CD4-positive, alpha-beta T cell (primary cell): ENCODE measurements around the gene SUFU. TPM values are rescaled to one million over a fixed set of nuclear protein-coding genes. Genes with fewer than 3 reads are reported as not detected.
A peak's percentile ranks its signal among the peaks of the same experiment; 100 is the strongest.

ENCODE experiments used
- ATAC-seq: fragments of 200-7000 bp; cut with Tn5 transposase; one replicate; pipeline ENCODE4 v1.10.0; 2022; ENCODE audit warnings: mild to moderate bottlenecking; ENCODE audit not compliant: poor library complexity
- CTCF ChIA-PET: fragments of 350-600 bp; sonication (Branson Sonifier 250); formaldehyde crosslinking; loops from one replicate; lab custom pipeline; 2021; ENCODE audit warnings: antibody characterized with exemption, inconsistent platforms; lab: Charles Lee
- POLR2A ChIA-PET: fragments of 350-600 bp; sonication (Branson Sonifier 250); formaldehyde crosslinking; loops from one replicate; lab custom pipeline; 2021; ENCODE audit warnings: antibody characterized with exemption, inconsistent platforms; lab: Charles Lee
- DNase-seq, 14 experiments: peaks; one replicate each; pipeline ENCODE4 v3.0.0-alpha.2; 2013 to 2020; ENCODE audit warnings: mixed read lengths in 2 of 14
- H3K27ac ChIP-seq, 2 donors: one replicate each; pipeline versions ENCODE4 v1.5.1 to v1.7.0; 2013; ENCODE audit warnings: low read length in 2 of 2, low read depth in 1 of 2, mild to moderate bottlenecking in 1 of 2
- H3K27me3 ChIP-seq, 2 experiments: 1 replicate in 1 of 2; 2 replicates in 1 of 2; pipeline versions ENCODE4 v1.6.1 to v1.7.0; 2013; ENCODE audit warnings: low read length in 2 of 2, control low read depth in 1 of 2, mild to moderate bottlenecking in 1 of 2, moderate library complexity in 1 of 2; ENCODE audit not compliant: insufficient read depth in 2 of 2, control insufficient read depth in 1 of 2
- H3K36me3 ChIP-seq: one replicate; pipeline ENCODE4 v1.6.1; 2013; ENCODE audit warnings: low read length, control low read depth; ENCODE audit not compliant: insufficient read depth
- H3K4me1 ChIP-seq: one replicate; pipeline ENCODE4 v1.6.1; 2013; ENCODE audit warnings: low read length, control low read depth; ENCODE audit not compliant: insufficient read depth
- H3K4me3 ChIP-seq: one replicate; pipeline ENCODE4 v1.5.1; 2013; ENCODE audit warnings: mild to moderate bottlenecking, low read length, moderate library complexity
- H3K9me3 ChIP-seq, 2 experiments: 1 replicate in 1 of 2; 2 replicates in 1 of 2; pipeline versions ENCODE4 v1.6.1 to v1.7.0; 2013; ENCODE audit warnings: low read length in 2 of 2, mild to moderate bottlenecking in 2 of 2, control low read depth in 1 of 2, moderate library complexity in 1 of 2; ENCODE audit not compliant: control insufficient read depth in 1 of 2, insufficient read depth in 1 of 2
- H3K27ac Mint-ChIP-seq: one replicate; pipeline ENCODE4 v1.8.0; 2020; ENCODE audit warnings: mixed read lengths
- H3K27me3 Mint-ChIP-seq: one replicate; pipeline ENCODE4 v1.8.0; 2021; ENCODE audit warnings: mixed read lengths
- H3K36me3 Mint-ChIP-seq: one replicate; pipeline ENCODE4 v1.8.0; 2021; ENCODE audit warnings: low read depth, mixed read lengths
- H3K4me1 Mint-ChIP-seq: one replicate; pipeline ENCODE4 v1.8.0; 2021; ENCODE audit warnings: low read depth, mixed read lengths
- H3K4me3 Mint-ChIP-seq: one replicate; pipeline ENCODE4 v1.8.0; 2020; ENCODE audit warnings: mild to moderate bottlenecking, mixed read lengths
- H3K9me3 Mint-ChIP-seq: one replicate; pipeline ENCODE4 v1.8.0; 2020; ENCODE audit warnings: mixed read lengths
- intact Hi-C, 2 experiments: fragments of 100-400 bp; cut with DNase I in 1 of 2; cut with micrococcal nuclease in 1 of 2; formaldehyde crosslinking; loops; one replicate each; pipeline versions ENCODE4 v1.15.1 to v1.9.0; 2023 to 2025; cut with DNase I, micrococcal nuclease
- total RNA-seq, 174 experiments: library from RNA in 2 of 174; stranded (reverse) in 2 of 174; gene quantifications; one replicate each; pipeline ENCODE4 v1.2.3 and lab custom pipeline; 2021 to 2026
- TF ChIP-seq, protein P1 (sequence below): fragments of 200-600 bp; IDR thresholded peaks from one replicate; pipeline ENCODE4 v1.8.0; 2022; ENCODE audit warnings: antibody characterized with exemption, mild to moderate bottlenecking

SUFU gene
- total RNA-seq, 2 experiments from 2014 or later = 6.7 to 7.3 TPM

DNA sequence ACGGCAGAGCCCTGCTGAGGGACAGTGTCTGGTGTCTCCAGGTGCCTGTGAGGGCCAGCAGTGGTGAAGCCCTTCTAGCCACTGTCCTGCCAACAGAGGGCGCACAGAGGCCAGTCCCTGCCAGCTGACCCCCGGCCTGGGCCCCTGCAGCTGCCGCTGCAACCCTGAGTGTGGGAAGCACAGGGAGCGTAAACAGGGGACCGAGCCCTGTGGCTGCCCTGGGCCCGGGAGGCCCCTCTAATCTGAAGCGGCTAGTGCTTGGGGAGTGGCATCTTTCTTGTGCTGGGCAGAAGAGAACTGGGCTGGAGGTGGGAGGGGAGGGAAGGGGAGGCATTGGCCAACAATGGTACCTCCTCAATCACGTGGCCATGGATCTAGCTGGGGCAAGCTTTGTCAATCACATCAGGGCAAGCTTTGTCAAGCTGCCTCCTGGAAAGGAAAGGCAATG is 175.1 kb downstream of the SUFU start:
- Mint-ChIP-seq H3K4me3 (peak overlapping the region; percentile 30), H3K36me3 (peaks cover 11% of the 10 kb centered on the region), H3K4me1 (peaks cover 67% of the 10 kb centered on the region), H3K27me3 (no peaks in the 10 kb centered on the region), H3K27ac (peak overlapping the region; percentile 49), H3K9me3 (no peaks in the 10 kb centered on the region)
- ATAC-seq (no peak), DNase-seq (peak in 3 of 14 experiments; percentile 28 to 49 (median 41))
- Histone ChIP-seq H3K36me3 (no peaks in the 10 kb centered on the region), H3K27ac (no peak overlapping the region), H3K27me3 (no peaks in the 10 kb centered on the region), H3K4me1 (peaks cover 55% of the 10 kb centered on the region), H3K9me3 (no peaks in the 10 kb centered on the region), H3K4me3 (no peak overlapping the region)
- intact Hi-C loops = loop anchor here in 1 of 2 experiments (5.0 kb wide), 1 partner anchor 33 kb away; the partner anchor contains the start of genes ARL3 and SFXN2
- TF ChIP-seq, protein P1, sequence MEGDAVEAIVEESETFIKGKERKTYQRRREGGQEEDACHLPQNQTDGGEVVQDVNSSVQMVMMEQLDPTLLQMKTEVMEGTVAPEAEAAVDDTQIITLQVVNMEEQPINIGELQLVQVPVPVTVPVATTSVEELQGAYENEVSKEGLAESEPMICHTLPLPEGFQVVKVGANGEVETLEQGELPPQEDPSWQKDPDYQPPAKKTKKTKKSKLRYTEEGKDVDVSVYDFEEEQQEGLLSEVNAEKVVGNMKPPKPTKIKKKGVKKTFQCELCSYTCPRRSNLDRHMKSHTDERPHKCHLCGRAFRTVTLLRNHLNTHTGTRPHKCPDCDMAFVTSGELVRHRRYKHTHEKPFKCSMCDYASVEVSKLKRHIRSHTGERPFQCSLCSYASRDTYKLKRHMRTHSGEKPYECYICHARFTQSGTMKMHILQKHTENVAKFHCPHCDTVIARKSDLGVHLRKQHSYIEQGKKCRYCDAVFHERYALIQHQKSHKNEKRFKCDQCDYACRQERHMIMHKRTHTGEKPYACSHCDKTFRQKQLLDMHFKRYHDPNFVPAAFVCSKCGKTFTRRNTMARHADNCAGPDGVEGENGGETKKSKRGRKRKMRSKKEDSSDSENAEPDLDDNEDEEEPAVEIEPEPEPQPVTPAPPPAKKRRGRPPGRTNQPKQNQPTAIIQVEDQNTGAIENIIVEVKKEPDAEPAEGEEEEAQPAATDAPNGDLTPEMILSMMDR = no peak
- CTCF ChIA-PET = interaction anchor here (1.3 to 2.0 kb wide), 2 partner anchors 34 to 36 kb away, joined by 4 to 5 read pairs; partner anchors contain the start of genes ARL3 and SFXN2
- POLR2A ChIA-PET = interaction anchor here (1.2 to 7.3 kb wide), 3 partner anchors 18 to 35 kb away, joined by 3 to 134 read pairs (median 5); partner anchors contain the start of genes ARL3, SFXN2 and TRIM8

DNA sequence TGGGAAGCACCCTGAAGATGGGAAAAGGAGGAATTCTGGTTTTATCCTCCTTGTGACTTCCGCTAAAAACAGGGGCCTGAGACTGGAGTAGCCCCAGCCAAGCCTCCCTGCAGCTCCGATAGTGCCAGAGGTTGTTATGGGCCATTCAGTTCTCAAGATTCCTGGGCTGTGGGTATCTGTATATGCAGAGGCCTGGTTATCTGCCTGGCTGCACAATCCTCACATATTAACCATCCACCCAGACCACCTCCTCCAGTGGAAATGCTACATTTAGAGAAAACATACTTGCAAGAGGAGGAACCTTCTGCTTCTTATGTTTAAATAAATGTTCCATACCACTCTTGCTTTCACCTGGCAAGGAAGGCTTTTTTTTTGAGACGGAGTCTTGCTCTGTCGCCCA is 175.8 kb downstream of the SUFU start:
- no peaks in the 10 kb centered on the region for H3K27me3 ChIP-seq
- no peaks in the 10 kb centered on the region for H3K9me3 ChIP-seq
- H3K27me3 Mint-ChIP-seq = no peaks in the 10 kb centered on the region
- DNase-seq (no peak), ATAC-seq (no peak)
- no peaks in the 10 kb centered on the region for H3K9me3 Mint-ChIP-seq
- no peak overlapping the region for H3K27ac Mint-ChIP-seq
- no peak overlapping the region for H3K4me3 ChIP-seq
- H3K36me3 Mint-ChIP-seq = peaks cover 11% of the 10 kb centered on the region
- ChIA-PET CTCF (interaction anchor here (1.3 to 2.0 kb wide), 2 partner anchors 35 kb away, joined by 4 to 5 read pairs; partner anchors contain the start of genes ARL3 and SFXN2), POLR2A (interaction anchor here (1.0 to 1.4 kb wide), 2 partner anchors 19 to 33 kb away, joined by 3 to 5 read pairs; no protein-coding TSS in a partner anchor)
- TF ChIP-seq, protein P1 = no peak
- peaks cover 48% of the 10 kb centered on the region for H3K4me1 ChIP-seq
- H3K36me3 ChIP-seq = peaks cover 3% of the 10 kb centered on the region
- H3K27ac ChIP-seq = no peak overlapping the region
- intact Hi-C loops = loop anchor here in 1 of 2 experiments (5.0 kb wide), 1 partner anchor 33 kb away; the partner anchor contains the start of genes ARL3 and SFXN2
- peaks cover 60% of the 10 kb centered on the region for H3K4me1 Mint-ChIP-seq
- no peak overlapping the region for H3K4me3 Mint-ChIP-seq

DNA sequence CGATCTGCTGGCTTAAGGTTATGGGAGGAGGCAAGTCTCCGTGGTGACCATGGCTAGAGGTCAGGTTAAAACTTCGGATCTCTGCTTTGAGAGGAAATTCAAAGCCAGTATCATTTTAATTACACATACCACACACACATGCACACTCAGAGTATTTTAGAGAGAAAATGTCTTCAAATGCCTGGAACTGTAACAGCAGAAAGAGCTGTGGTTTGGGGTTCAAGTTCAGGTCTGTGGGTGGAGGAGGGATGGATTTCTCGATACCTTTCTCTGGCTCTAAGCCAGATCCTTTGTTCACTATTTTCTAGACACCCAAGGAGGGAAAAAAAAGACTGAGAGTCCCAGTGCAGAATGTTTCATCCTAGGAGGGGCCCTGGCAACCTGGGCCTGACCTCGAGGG is 177.9 kb downstream of the SUFU start:
- POLR2A ChIA-PET = interaction anchor here (1.2 kb wide), 1 partner anchor 37 kb away, joined by 3 read pairs; no protein-coding TSS in a partner anchor
- peaks cover 27% of the 10 kb centered on the region for H3K4me1 ChIP-seq
- peaks cover 5% of the 10 kb centered on the region for H3K36me3 ChIP-seq
- H3K4me1 Mint-ChIP-seq = peaks cover 39% of the 10 kb centered on the region
- no peak overlapping the region for H3K27ac ChIP-seq
- H3K27ac Mint-ChIP-seq = no peak overlapping the region
- H3K4me3 Mint-ChIP-seq = no peak overlapping the region
- no peaks in the 10 kb centered on the region for H3K9me3 Mint-ChIP-seq
- peaks cover 17% of the 10 kb centered on the region for H3K36me3 Mint-ChIP-seq
- no peaks in the 10 kb centered on the region for H3K9me3 ChIP-seq
- H3K27me3 ChIP-seq = no peaks in the 10 kb centered on the region
- H3K4me3 ChIP-seq = no peak overlapping the region
- ATAC-seq (no peak), DNase-seq (no peak)
- CTCF ChIA-PET = interaction anchor here (0.8 kb wide), 1 partner anchor 37 kb away, joined by 3 read pairs; the partner anchor contains the start of gene TRIM8
- H3K27me3 Mint-ChIP-seq = no peaks in the 10 kb centered on the region
- intact Hi-C loops = no loop called here
- TF ChIP-seq, protein P1 = no peak
